ENCODE measurements around the gene FILIP1.

The FILIP1 gene, protein sequence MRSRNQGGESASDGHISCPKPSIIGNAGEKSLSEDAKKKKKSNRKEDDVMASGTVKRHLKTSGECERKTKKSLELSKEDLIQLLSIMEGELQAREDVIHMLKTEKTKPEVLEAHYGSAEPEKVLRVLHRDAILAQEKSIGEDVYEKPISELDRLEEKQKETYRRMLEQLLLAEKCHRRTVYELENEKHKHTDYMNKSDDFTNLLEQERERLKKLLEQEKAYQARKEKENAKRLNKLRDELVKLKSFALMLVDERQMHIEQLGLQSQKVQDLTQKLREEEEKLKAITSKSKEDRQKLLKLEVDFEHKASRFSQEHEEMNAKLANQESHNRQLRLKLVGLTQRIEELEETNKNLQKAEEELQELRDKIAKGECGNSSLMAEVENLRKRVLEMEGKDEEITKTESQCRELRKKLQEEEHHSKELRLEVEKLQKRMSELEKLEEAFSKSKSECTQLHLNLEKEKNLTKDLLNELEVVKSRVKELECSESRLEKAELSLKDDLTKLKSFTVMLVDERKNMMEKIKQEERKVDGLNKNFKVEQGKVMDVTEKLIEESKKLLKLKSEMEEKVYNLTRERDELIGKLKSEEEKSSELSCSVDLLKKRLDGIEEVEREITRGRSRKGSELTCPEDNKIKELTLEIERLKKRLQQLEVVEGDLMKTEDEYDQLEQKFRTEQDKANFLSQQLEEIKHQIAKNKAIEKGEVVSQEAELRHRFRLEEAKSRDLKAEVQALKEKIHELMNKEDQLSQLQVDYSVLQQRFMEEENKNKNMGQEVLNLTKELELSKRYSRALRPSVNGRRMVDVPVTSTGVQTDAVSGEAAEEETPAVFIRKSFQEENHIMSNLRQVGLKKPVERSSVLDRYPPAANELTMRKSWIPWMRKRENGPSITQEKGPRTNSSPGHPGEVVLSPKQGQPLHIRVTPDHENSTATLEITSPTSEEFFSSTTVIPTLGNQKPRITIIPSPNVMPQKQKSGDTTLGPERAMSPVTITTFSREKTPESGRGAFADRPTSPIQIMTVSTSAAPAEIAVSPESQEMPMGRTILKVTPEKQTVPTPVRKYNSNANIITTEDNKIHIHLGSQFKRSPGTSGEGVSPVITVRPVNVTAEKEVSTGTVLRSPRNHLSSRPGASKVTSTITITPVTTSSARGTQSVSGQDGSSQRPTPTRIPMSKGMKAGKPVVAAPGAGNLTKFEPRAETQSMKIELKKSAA (N-terminal part only)

DNA sequence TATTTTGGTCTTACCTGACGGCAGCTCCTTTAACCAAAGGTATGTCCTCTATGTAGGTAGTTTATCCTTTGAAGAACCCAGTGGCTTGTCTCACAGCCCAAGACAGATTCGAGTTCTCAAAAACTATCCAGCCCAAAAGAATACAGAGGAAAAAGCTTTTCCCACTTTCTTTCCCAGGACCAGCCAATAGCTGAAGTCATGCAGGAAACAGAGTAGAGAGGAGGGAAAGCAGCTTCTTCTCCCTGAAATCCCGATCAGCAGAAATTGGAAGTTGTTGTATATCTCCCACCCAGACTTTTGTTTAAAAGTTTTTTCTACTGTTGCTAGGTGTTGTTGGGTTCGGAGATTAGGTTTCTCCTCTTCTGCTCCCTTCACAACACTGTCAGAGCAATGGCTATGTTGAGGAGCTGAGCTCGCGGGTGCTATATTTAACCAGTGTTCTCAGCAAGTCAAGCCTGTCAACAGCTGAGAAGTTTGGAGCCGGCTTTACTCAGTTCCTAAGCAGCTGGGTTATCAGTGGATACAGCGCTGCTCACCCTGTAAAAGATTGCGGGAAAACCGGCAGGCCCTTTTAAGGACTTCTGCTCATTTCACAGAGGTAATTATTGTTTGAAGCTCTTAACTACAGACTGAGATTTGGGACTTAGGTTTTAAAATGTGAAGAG lies at the start of gene FILIP1:
Gene FILIP1, minus strand, starts transcription at position 401 of the 665 bp plus-strand sequence. CDS start 78,828 bp downstream, outside the sequence.
- no peak for DNase-seq

DNA sequence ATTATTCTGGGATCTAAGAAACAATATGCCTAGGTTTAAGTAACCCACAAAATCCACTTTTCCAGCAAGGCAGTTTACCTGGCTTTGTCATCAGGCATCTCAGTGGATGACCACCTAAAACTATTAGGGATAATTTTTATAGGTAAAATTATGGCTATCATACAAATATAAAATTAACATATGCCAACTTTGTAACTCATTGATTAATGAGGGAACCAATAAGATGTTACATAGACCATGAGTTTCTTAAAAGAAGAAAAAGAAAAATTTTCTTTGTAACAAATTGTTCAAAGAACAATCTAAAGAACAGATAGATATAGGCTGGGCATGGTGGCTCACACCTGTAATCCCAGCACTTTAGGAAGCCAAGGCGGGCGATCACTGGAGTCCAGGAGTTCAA lies 49.7 kb upstream of the FILIP1 start:
- DNase-seq = no peak

DNA sequence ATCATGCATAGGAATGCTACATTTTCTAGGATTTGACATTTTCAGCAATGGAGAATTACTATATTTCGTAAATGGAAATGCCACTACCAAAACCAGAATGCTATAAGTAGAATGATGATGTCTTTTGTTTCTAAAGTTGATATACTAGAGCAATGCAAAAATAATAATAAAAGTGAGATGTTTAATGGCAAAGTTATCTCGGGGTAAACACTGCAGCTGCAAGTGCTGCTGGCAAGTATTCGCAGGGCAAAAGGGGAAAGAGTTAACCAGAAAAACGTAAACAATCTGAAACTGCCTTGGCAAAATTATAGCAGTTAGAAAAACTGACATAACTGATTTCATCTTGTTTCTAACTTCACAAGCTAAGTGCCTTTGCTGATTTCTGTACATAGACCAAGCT lies 45.5 kb upstream of the FILIP1 start:
- no peak for DNase-seq

DNA sequence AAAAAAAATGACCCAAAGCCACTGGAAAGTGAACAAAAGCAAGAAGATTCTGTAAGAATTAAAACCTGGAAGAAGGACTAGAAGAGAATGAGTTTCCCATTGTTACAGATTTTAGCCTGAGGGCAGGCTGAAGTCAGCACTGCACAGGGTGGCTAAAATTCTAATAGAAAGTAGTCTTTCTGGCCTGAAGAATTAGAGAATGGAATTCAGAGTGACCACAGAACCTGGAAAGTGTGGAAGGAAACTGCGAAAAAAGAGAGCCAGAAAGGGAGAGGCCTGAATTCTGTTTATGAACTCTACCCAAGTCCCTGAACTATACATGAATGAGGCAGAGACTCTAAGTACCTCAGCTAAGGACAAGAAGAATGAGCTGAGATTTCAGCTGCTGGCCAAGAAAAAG lies 38.9 kb upstream of the FILIP1 start:
- DNase-seq = no peak

DNA sequence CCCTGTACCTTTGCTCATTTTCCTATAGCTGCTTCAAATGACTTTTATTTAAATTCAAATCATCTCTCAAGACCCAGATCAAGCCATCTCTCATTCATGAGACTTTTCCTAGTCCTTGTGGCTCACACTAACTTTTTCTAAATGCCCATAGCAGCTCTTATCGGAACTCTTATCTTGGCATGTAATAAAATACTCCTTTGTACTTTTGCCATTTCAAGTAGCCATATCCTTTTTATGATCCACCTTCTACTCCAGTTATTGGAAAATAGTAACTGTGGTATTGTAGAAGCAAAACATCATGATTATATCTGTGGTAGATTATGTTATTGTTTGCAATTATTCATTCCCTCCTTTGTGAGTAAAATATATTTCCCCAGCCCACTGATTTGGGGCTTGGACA lies 37.6 kb upstream of the FILIP1 start:
- no peak for DNase-seq

DNA sequence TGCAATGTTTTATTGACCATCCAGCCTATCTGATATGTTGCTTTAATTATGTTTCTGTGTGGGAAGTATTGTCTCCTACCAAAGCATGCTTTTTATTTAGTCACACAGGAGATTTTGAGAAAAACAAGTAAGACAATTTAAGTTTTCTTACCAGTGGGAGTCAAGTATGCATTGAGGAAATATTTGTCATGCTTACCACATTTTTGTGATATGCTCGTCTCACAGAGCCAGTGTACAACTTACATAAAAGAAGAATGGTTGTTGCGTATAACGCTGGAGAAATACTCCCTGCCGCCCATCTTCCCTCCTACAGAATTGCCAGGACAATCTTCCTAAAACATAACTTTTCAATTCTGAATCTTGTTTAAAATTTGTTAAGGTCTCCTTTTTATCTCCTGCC lies 37.1 kb upstream of the FILIP1 start:
- DNase-seq = no peak

DNA sequence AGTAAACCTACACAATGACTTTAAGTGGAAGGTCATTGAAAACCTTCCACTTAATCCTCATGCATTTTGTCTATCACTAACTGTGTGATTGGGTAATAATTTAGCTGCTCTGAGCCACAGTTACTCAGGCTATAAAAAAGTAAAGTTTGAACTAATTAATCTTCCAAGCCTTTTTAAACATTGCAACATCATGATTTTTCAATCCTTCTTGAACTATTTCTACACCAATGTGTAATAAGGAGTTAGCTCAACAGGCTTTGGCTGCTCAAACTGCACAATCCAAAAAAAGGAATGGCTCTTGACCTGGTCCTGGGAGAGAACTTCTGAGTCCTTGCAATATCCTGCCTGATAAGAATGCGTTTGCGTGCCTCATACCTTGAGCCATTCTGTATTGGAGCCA lies 34.8 kb upstream of the FILIP1 start:
- DNase-seq = no peak

DNA sequence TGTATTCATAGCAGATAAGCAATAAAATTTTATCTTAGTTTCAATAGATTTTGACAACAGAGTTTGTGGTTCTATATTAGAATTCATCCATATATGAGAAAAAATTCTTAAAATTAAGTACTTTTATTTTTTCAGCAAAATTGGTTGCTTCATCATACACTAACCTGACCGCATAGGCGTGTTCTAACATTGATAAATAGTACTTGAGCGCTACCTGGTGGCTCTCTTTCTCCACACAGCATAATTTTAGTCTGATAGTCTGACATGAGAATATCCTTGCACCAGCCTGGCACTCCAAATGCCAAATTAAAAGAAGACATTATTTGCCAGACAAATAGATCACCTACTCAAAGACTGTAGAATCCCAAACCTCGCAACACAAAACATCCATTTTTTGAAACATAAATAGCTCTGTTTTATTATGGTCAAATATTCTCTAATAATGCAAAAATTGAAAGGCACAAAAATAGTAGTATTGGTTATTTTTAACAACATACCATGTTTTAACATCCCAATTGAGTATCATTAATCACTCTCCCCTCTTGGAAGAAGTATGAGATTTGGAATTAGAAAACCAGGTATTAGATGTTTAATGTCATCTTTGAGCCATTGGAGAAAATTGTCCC lies 33.0 kb upstream of the FILIP1 start:
- peak; percentile 7 for DNase-seq

DNA sequence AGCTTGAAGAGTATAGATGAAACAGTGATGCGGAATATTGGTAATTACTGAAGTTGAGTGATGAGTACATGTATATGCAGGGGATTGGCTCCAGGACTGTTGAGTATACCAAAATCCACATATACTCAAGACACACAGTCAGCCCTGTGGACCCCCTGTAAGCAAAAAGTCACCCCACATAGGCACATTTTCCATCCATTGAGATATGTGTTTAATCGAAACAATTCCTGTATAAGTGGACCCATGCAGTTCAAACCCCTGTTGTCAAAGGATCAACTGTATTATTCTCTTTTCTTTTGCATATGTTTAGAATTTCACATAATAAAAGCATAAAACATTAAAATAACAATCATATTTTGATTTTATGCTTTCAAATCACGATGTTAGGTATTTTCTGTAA lies 32.1 kb upstream of the FILIP1 start:
- DNase-seq = no peak

DNA sequence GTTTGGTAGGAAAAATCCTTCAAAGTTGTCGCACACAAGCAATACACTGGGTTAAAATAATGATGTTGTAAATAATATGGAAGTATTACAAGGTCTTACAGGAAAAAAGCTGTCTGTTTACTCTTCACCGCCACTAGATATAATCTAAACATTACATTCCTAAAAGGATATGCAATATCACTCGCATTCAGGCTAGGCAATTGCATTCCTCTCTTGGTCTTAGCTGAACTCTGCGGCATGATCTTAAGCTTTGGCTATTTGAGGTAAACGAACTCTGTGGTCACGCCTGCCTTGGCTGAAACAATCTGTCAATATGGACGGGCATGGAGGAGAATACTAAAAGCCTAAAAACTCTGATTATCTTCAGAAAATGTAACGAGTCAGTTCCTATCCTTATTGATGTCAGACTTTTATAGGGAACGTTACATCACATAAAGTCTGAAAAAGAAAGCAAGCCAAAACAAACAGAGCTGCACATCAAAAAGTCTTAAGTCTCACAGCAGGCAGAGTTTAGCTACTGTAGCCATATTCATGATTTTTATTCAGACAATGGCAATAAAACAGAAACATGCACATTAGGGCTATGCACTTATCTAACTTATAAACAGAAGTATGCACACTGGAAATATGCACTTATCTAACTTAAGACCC lies 30.8 kb upstream of the FILIP1 start:
- DNase-seq = no peak

DNA sequence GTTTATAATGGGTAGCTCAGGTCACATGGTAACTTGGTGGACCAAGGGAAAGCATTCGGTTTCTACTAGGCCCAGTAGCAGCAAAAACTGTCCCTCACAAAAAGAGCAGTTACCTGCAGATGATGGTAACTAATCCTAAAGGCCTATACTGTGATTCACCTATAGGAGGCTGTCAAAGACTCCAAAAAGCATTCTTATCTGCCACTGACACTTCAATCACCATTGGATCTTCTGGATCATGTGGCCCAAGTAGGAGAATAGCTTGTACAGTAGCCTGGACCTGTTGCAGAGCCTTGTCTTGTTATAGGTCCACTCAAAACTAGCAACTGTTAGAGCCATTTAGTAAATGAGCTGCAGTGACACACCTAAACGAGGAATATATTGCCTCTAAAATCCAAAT lies 23.2 kb upstream of the FILIP1 start:
- DNase-seq = no peak

DNA sequence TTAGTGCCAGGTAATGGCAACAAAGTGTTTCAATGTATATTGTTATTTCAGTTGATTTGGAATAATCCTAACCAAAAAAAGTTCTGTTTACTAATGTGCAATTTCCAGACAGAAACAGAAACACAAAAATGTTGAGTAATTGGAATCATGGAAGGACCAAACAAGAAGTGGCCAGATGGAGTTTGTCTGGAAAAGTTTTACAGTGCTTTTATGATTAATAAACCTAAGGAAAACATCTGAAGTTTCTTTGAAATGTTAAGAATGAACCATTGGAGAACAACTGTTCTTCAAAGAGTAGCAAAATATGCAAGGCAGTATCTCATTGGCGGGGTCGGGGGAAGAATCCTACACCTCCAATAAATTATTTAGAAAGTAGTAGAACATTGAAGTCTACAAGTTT lies 19.0 kb upstream of the FILIP1 start:
- DNase-seq = no peak

DNA sequence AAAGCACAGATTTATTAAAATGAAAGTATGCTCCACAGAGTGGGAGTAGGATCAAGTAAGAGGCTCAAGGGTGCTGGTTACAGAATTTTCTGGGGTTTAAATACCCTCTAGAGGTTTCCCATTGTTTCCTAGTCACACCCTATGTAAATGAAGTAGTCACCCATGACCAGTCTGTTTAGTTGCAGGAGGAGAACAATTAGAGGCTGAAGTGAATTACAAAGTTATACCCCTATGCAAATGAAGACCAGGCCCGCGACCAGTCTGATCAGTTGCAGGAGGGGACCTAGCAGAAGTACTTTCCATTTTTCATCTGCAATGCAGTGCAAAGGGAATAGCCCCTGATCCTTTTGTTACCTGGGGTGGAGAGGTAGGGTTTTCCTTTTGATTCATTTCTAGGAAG lies 11.8 kb upstream of the FILIP1 start:
- no peak for DNase-seq

DNA sequence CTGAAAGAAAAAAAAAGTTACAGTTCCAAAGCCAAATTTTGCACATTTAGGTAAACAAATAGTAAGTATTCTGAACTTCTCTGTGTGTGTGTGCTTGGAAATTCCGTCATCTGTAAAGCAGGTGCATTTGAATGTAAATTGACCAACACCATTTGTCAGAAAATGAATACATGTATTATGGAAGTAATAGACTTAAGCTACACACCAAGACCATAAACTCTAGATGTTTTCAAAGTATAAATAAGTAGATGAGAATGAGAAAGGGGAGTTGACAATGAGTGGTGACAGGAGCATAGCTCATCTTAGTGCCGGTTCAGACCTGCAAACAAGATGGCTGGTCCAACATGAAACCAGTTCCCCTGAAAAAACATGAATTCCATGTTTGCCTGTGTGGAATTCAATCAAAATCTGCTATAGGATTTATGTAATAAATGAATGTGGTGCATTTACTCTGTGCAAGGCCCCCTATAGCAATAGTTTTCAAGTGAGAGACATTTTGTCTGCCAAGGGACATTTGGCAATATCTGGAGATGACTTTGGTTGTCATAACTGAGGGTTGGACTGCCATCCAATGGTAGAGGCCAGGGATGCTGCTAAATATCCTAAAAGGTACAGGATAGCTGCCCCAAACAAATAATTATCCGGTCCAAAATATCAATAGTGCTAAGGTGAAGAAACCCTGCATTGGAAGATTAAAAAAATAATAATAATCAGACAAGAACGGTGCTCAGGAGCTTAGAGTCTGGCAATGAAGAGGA lies 11.0 kb upstream of the FILIP1 start:
- no peak for DNase-seq

DNA sequence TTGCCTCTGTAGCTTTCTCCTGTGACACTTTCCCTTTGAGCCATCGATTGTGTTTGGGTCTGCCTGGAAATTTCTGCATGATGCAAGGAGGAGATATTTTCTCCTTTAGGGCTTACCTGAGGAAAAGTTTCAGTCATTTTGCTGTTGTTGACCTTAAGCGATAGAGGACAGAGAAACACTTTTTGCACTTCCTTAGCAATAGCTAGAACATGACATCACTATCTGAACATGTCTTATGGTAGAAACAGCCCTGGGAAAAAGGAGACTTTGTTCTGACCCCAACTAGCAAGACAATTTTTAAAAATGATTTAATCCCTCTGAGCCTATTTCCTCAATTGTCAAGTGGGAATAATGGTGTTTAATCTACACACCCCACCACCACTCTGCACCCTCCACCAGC lies 9.7 kb upstream of the FILIP1 start:
- DNase-seq = no peak

DNA sequence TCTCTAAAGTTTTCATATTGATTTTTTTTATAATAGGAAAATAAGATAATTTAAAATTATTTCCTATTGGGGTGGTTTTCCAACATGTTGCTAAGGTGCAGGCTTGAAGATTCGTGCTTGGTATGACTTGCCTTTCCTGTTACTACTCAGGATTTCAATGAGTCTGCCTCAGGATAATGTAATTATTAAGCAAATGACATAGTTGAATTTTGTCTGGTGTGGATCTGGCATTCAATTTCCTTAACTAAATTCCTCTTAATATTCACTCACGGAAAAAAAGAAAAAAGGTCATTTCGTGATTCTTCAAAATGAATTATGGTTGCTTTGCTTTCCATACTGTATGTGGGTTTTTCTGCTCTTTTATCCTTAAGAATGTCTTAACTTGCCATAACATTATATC lies 9.3 kb upstream of the FILIP1 start:
- DNase-seq = no peak

DNA sequence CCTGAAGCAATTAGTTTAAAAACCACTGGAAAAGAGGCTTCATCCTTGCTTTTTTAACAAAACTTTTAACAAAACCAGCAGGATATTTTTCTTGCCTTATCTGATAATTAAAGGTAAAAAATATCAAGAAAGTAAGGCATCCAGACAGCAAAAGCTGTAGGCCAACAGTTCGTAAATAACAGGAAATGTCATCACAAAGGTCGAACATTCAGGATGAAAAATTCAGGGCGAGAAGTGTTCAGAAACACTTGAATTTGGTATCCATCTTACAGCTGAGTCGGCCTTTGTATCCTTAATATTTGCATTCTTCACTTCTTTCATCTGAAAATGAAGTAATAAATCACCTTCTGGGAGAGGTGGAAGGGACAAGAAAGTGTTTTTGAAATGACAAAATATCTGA lies 8.2 kb upstream of the FILIP1 start:
- DNase-seq = no peak

DNA sequence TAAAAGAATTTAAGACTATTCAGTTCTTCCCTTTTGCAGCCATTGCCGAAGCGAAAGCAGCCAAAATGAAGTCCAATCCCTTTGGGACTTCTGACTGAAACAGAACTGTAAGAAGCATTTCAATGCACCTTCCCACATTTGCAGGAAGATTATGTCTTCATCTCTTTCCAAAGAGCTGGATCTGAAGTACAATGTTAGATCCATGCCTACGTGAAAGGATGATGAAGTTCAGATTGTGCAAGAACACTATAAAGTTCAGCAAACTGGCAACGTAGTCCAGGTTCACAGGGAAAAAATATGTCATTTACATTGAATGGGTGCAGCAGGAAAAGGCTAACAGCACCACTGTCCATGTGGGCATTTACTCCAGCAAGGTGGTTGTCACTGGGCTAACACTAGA lies 6.0 kb upstream of the FILIP1 start:
- DNase-seq = no peak

DNA sequence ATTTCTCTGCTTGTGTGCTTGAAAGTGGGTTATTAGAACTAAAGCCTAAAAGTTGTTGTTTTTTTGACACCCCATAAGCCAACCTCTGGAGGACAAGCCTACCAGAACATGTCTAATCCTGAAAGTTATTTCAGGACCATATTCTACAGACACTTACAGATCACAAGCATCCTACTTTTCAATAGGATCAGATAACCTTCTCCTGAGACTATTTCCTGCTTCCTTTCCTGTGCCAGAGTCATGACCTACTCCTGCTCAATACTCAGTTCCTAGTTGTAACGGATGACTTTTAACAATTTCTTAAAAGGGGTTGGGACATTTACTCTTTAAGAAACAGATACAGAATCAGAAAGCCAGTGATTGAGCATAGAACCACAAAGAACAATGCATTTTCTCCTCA lies 5.3 kb upstream of the FILIP1 start:
- DNase-seq = no peak

DNA sequence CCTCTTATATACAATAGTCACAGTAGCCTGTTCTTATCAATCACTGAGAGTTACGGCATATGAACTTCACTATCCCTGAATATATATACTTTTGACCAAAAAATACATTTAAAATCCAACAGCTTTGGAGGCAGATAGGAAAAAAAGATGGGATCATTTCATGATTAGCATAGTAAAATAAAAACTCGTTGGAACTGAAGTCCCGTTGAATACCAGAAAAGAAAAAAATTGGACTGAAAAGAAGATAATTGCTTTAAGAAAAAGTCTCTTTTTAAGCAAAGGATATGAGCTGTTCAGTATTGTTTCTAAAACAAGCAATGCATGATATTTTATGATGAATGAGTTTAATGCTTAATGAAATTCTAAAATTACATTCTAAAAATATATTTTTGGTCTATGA lies 4.4 kb upstream of the FILIP1 start:
- DNase-seq = no peak

DNA sequence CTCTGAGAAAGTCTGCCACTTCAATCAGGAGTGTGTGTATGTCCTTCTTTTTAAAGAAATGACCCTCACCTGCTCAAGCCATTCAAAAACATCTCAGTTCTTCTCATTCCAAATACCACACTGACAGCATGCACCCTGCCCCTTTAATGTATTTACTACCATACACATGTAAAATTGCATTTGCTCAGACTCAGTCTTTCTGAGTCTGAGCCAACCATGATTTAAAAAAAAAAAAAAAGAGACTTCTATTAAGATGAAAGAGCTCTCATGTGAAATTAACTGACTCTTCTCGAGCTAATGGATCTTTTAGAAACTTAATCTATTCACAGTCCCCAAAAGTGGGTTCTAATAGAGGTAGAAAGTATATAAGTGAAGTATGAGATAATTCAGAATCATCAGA lies 1.4 kb upstream of the FILIP1 start:
- DNase-seq = no peak
